Activated T-cell treated with anti-CD3 and anti-CD28 coated beads for 24 hours (primary cell): ENCODE data around the gene CSDE1.
"Not testable (repeated sequence)": the region's sequence is repeated elsewhere in the genome, so short reads cannot be mapped to it uniquely, and the experiment has no call there.

ENCODE experiments used
- DNase-seq: peaks from one replicate; pipeline ENCODE4 v3.0.0-alpha.2; 2020; ENCODE audit warnings: low read depth

Gene CSDE1

GRCh38 chr1:114757455-114758255 is at the start of gene CSDE1:
TSS of gene CSDE1 (minus strand) at chr1:114757984. CDS start at chr1:114739890, 18,094 bp downstream.
- DNase-seq, result peak; percentile 96

- not testable (repeated sequence) for DNase-seq
Observed at GRCh38 chr1:114804449-114804848, 46.7 kb upstream of the CSDE1 start.

GRCh38 chr1:114803001-114803400 is 45.2 kb upstream of the CSDE1 start:
- no peak for DNase-seq

- DNase-seq, result no peak
Observed at GRCh38 chr1:114794038-114794437, 36.3 kb upstream of the CSDE1 start.

GRCh38 chr1:114790581-114790980 is 32.8 kb upstream of the CSDE1 start:
- not testable (repeated sequence) for DNase-seq

- DNase-seq, result not testable (repeated sequence)
Observed at GRCh38 chr1:114786440-114786839, 28.7 kb upstream of the CSDE1 start.

GRCh38 chr1:114782476-114782875 is 24.7 kb upstream of the CSDE1 start:
- no peak for DNase-seq

GRCh38 chr1:114780344-114781226 is 22.8 kb upstream of the CSDE1 start, which contains the start of gene SIKE1:
TSS of gene SIKE1 (minus strand) at chr1:114780685. CDS start at chr1:114780607, 78 bp downstream.
- DNase-seq, result peak; percentile 91

GRCh38 chr1:114779722-114780121 is 21.9 kb upstream of the CSDE1 start:
- no peak for DNase-seq

GRCh38 chr1:114776726-114777125 is 18.9 kb upstream of the CSDE1 start:
- not testable (repeated sequence) for DNase-seq

- DNase-seq, result no peak
Observed at GRCh38 chr1:114771992-114772391, 14.2 kb upstream of the CSDE1 start.

- DNase-seq, result no peak
Observed at GRCh38 chr1:114770989-114771388, 13.2 kb upstream of the CSDE1 start.

GRCh38 chr1:114764689-114765088 is 6.9 kb upstream of the CSDE1 start:
- DNase-seq, result no peak

- no peak for DNase-seq
Observed at GRCh38 chr1:114758256-114758832, 560 bp upstream of the CSDE1 start.

GRCh38 chr1:114756949-114757454 is 782 bp downstream of the CSDE1 start:
- DNase-seq, result no peak

- no peak for DNase-seq
Observed at GRCh38 chr1:114756009-114756892, 1.5 kb downstream of the CSDE1 start.

- no peak for DNase-seq
Observed at GRCh38 chr1:114755006-114755931, 2.5 kb downstream of the CSDE1 start.

- not testable (repeated sequence) for DNase-seq
Observed at GRCh38 chr1:114753702-114754101, 4.1 kb downstream of the CSDE1 start.

- no peak for DNase-seq
Observed at GRCh38 chr1:114753143-114753542, 4.6 kb downstream of the CSDE1 start.

GRCh38 chr1:114750780-114751179 is 7.0 kb downstream of the CSDE1 start:
- no peak for DNase-seq
